SH-SY5Y (cell line): ENCODE measurements around the gene DDX54.

Experiments
- GATA2 ChIP-seq: IDR thresholded peaks from 2 replicates; pipeline ENCODE4 v1.6.1; 2011; ENCODE audit warnings: mild to moderate bottlenecking, low read depth, low read length
- GATA3 ChIP-seq: IDR thresholded peaks from 2 replicates; pipeline ENCODE4 v1.6.1; 2011; ENCODE audit warnings: low read depth, mild to moderate bottlenecking, low read length, moderate library complexity

DDX54 gene

GRCh38 chr12:113202300-113203075 is 17.2 kb upstream of the DDX54 start:
- no peak for TF ChIP-seq GATA3
- no peak for TF ChIP-seq GATA2

- TF ChIP-seq GATA3: no peak
- no peak for TF ChIP-seq GATA2
These were observed 16.2 kb upstream of the DDX54 start for GRCh38 chr12:113201187-113202177.

DNA sequence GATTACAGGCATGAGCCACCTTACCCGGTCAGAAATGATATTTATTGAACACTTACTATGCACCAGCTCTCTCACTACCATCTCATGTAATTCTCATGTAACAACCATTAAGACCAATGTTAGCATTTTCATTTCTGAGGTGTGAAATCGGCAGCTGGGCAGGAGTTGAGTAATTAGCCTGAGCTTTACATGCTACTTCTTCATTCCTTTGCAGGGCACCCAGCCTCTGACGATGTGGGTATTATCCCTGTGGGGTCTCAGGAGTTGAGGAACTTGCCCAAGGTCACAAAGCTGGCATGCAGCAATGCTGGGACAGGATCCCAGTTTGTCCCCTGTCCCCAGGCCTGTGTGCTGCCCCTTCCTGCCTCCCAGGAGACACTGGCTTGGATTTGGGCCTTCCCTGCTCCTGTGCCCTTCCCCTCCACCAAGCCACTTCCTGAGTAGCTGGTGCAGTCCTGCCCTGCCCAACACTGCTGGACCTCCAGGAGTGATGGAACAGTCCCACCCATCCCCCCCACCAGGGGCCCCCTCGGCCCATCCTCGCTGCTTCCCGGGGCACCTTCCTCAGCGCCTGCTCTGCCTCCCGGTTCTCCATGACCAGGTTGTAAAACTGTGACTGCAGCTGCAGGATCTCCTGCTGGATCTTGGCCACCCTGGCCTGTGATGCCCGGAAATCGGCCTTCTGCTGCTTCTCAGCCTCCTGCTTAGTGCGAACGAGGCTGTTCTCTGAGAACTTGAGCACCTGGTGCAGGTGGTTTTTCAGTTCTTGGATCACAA is 14.9 kb upstream of the DDX54 start:
- TF ChIP-seq GATA2 (no peak), GATA3 (no peak)

DNA sequence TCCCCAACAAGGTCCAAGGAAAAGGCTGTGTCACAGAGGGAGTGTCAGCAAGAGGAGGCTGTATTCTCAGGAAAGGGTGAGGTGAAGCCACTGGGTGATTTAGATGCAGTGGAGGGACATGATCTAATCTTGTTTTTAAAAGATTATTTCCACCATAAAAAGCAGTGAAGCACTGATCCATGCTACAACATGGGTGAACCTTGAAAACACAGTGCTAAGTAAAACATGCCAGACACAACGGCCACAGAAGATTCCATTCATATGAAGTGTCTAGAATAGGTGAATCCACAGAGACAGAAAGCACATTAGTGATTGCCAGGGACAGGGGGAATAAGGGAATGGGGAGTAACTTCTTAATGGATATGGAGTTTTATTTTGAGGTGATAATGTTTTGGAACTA is 13.0 kb upstream of the DDX54 start:
- TF ChIP-seq GATA2: no peak
- TF ChIP-seq GATA3: no peak

DNA sequence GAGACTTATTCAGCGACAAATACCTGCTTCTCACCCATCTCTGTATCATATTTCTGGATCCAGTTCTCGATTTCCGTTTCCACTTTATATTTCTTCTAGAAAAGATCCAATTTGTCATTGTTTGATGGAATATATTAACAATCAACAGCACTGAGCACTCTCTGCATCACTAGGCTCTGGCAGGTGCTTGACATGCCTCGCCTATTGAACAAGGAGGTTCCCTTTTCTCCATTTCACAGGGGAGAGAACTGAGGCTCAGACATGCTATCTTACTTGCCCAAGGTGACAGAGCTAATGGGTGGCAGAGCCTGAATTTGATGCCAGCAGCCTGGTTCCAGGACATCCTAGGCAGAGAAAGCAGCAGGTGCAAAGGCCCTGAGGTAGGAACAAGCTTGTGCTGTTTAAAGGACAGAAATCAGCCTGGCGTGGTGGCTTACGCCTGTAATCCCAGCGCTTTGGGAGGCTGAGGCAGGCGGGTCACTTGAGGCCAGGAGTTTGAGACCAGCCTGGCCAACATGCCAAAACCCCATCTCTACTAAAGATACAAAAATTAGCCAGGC is 12.3 kb upstream of the DDX54 start:
- TF ChIP-seq GATA2 (no peak), GATA3 (no peak)

DNA sequence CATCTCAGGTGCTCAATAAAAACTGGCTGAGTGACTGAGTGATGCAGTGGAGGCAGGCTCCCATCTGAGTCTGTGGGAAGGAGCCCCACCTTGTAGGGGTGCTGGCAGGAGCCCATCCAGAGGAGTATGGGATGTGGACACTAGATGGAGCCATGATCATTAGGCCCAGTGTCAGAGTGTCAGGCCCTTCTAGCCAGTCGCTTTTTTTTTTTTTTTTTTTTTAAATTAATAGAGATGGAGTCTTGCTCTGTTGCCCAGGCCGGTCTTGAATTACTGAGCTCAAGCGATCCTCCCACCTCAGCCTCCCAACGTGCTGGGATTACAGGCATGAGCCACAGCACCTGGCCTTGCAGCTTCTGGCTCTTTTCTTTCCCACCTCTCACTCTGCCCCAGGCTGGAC is 11.7 kb upstream of the DDX54 start:
- TF ChIP-seq GATA3 (no peak), GATA2 (no peak)

GRCh38 chr12:113196582-113196981 is 11.3 kb upstream of the DDX54 start:
- TF ChIP-seq GATA3 (no peak), GATA2 (no peak)

GRCh38 chr12:113195598-113195997 is 10.3 kb upstream of the DDX54 start:
- TF ChIP-seq GATA2: no peak

DNA sequence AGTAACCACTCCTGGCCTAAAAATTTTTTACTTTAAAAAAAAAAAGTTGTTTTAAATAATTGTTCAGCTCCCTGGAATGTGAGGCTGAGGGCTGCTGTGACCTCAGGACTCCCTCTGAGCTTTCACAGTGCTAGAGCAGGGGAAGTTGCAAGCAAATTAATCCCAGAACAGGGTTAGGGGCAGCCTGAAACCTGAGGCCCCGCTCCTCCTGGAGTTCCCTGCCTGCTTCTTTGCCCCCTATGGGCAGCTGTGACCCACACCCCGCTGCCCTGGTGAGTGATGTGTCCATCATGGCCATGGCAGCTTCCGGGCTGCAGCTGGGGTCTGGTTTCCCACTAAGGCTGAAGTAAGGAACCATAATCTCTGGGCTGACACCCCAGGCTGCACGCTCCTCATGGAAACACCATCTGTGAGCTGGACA is 9.7 kb upstream of the DDX54 start:
- no peak for TF ChIP-seq GATA2
- no peak for TF ChIP-seq GATA3

DNA sequence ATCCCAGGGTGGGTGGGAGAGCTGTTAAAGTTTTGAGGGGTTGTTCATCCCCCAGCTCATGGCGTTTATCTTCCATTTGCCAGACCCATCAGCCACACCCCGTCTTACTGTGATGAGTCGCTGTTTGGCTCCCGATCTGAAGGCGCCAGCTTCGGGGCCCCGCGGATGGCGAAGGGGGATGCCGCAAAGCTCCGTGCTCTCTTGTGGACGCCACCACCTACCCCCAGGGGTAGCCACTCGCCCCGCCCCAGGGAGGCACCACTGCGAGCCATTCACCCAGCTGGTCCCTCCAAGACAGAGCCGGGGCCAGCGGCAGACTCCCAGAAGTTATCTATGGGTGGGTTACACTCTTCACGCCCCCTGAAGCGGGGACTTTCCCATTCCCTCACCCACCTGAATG is 5.9 kb upstream of the DDX54 start:
- TF ChIP-seq GATA2 (no peak), GATA3 (no peak)

DNA sequence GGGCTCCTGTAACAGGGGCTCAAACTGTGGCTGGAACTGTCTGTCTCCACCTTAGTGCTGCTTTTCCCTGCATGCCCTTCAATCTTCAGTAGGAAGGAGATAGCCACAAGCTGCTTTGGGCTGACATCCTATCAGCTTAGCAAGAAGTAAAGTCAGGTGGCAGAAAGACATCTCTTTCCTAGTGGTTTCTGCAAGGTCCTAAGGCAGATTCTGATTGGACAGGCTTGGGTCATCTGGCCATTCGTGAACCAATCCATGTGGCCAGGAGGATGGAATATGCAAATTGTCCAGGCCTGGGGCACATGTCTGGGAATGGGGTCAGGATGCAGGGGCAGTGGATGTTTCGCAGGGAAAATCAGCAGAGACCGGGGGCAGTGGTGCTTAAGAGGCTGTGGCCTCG is 5.5 kb upstream of the DDX54 start:
- TF ChIP-seq GATA2 (no peak), GATA3 (no peak)

DNA sequence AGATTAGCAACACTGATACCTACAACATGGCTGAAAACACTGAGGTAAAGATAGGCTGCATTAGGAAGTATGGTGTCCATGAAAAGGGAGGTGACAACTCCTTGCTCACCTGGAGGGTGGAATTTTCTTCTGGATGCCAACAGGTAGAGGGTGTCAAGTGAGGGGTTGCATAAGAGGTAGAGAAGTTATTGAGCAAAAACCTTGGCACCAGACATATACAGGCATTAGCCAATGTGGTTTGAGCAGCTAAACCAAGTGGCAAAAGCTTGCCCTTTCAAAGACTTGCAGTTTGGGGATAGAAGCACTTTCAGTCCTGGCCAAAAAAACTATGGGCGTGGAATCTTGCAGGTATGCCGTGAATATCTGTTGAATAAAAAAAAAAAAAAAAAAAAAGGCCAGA is 4.1 kb upstream of the DDX54 start:
- TF ChIP-seq GATA2 (no peak), GATA3 (no peak)

- TF ChIP-seq GATA3: no peak
- TF ChIP-seq GATA2: no peak
These were observed 1.5 kb upstream of the DDX54 start for GRCh38 chr12:113186666-113187325.
